ENCODE measurements around the gene NAT16.
A peak's percentile ranks its signal among the peaks of the same experiment; 100 is the strongest.
"Not testable (repeated sequence)": the region's sequence is repeated elsewhere in the genome, so short reads cannot be mapped to it uniquely, and the experiment has no call there.

The NAT16 gene

GRCh38 chr7:101201695-101202602, 21.9 kb upstream of the NAT16 start:
- DNase-seq: no peak

DNA sequence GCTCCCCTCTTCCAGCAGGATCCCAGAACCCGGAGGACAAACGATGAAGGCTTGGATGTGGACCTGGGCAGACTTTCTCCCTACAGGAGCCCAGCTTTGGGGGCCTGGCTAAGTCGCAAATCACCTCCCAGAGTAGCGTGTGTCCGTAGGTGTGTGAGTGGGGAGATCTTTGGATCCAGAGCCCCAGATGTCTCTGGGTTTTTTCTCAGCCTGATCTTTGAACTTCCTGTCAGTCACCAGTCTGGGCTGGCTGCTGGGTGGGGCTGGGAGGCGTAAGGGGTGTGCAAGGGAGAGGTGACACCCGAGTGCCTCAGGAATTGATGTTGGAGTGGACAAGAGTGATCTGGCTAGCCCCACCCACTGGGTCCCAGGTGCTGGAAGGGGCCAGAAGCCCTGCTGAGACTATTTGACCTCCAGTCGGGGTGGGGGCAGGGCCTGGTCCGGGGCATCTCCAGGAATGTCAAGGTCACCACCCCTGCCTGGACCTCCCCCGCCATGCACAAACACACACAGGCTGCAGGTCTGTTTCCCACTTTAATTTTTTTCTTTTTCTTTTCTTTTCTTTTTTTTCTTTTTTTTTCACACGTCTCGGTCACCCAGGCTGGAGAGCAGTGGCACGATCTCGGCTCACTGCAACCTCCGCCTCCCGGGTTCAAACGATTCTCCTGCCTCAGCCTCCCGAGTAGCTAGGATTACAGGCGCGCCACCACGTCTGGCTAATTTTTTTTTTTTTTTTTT, 20.9 kb upstream of the NAT16 start, which contains the start of gene MOGAT3:
TSS of gene MOGAT3 (minus strand) at position 175 of the 738 bp plus-strand sequence. CDS start 182 bp downstream, outside the sequence.
- DNase-seq: no peak

GRCh38 chr7:101200504-101200861, 20.4 kb upstream of the NAT16 start:
- DNase-seq: no peak

DNA sequence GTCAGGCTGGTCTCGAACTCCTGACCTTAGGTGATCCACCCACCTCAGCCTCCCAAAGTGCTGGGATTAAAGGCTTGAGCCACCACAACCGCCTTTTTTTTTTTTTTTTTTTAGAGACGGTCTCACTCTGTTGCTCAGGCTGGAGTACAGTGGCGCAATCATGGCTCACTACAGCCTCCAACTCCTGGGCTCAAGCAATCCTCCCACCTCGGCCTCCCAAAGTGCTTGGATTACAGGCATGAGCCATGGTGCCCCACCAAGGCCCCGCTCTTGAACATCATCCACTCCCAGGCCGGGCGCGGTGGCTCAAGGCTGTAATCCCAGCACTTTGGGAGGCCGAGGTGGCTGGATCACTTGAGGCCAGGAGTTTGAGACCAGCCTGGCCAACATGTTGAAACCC, 19.4 kb upstream of the NAT16 start:
- DNase-seq: not testable (repeated sequence)

DNA sequence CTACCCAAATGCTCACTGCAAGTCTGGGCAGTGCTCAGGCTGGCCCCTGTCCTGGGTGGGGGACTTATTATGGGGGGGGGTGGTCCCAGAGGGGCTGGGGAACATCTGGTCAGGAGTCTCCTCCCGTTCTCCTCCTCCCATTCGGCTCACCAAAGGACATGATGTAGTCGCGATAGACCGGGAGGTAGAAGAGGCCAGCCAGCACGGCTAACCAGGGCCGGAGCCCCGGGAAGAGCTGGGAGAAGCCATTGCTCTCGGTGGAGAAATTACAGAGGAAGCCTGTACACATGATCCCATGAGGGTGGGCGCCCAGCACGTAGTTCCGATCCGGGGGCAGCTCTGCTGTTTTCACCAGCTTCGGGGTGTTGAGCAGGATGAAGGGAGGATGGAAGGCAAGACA, 18.4 kb upstream of the NAT16 start:
- DNase-seq: no peak

GRCh38 chr7:101197991-101198390, 17.9 kb upstream of the NAT16 start:
- DNase-seq: no peak

- no peak for DNase-seq
Measured at GRCh38 chr7:101195884-101196283, 15.8 kb upstream of the NAT16 start.

DNA sequence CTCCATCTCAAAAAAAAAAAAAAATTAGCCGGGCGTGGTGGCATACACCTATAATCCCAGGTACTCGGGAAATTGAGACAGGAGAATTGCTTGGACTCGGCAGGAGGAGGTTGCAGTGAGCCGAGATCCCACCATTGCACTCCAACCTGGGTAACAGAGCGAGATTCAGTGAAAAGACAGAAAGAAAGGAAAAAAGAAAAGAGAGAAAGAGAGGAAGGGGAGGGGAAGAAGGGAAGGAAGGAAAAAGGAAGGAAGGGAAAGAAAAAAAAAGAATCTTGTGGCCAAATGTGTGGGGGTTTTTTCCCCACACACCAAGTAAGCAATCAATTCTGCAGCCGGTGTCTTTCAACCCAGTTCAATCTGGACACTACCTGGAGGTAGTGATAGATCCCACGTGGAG, 9.0 kb upstream of the NAT16 start:
- DNase-seq: no peak

DNA sequence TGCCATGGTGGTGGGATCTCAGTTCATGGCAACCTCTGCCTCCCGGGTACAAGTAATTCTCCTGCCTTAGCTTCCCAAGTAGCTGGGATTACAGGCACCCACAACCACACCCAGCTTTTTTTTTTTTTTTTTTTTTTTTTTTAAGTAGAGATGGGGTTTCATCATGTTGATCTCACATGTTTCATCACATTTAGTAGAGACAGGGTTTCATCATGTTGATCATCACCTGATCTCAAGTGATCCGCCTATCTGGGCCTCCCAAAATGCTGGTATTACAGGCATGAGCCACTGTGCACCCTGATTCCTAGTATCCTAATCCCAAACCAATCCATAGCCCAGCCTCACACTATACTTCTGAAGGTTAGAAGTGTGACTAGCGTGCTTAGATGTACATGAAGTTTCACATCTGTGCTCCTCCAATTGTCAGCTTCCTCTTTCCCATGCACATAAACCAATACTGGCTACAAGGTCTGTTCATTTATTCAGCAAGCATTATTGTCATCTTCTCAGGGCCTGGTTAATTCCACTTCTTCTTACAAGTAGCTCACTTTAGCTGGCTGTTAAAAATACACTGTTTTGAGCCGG, 6.8 kb upstream of the NAT16 start:
- no peak for DNase-seq

- DNase-seq: no peak
Measured at GRCh38 chr7:101186194-101186593, 6.1 kb upstream of the NAT16 start.

GRCh38 chr7:101185258-101185839, 5.3 kb upstream of the NAT16 start:
- peak in 1 of 14 donors; percentile 37 for DNase-seq

GRCh38 chr7:101179713-101180112, 380 bp downstream of the NAT16 start:
- DNase-seq: no peak

DNA sequence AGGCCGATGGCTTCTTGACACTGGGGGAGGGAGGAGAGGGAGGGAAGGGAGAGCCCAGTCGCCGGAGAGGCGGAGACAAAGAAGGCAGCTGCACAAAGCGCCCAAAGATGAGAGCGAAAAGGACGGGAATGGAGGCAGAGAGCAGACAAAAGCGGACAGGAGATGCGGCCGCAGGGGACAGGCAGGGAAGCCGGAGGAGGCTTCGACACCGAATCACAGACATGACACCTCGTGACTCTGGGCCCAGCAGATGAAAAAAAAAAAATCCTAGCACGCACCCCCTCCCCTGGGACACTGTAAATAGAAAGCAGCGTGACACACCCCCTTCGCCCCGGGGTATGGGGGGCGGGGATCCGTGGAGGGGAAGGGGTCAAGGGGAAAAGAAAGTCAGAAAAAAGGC, 976 bp downstream of the NAT16 start:
- no peak for DNase-seq

GRCh38 chr7:101177644-101178043, 2.4 kb downstream of the NAT16 start:
- no peak for DNase-seq

- DNase-seq: no peak
Measured at GRCh38 chr7:101175664-101176063, 4.4 kb downstream of the NAT16 start.

GRCh38 chr7:101174322-101174854, 5.7 kb downstream of the NAT16 start:
- no peak for DNase-seq

GRCh38 chr7:101173752-101174244, 6.3 kb downstream of the NAT16 start:
- no peak for DNase-seq

GRCh38 chr7:101172854-101173751, 7.0 kb downstream of the NAT16 start:
- DNase-seq: peak in 2 of 14 donors; percentile 2 to 17

DNA sequence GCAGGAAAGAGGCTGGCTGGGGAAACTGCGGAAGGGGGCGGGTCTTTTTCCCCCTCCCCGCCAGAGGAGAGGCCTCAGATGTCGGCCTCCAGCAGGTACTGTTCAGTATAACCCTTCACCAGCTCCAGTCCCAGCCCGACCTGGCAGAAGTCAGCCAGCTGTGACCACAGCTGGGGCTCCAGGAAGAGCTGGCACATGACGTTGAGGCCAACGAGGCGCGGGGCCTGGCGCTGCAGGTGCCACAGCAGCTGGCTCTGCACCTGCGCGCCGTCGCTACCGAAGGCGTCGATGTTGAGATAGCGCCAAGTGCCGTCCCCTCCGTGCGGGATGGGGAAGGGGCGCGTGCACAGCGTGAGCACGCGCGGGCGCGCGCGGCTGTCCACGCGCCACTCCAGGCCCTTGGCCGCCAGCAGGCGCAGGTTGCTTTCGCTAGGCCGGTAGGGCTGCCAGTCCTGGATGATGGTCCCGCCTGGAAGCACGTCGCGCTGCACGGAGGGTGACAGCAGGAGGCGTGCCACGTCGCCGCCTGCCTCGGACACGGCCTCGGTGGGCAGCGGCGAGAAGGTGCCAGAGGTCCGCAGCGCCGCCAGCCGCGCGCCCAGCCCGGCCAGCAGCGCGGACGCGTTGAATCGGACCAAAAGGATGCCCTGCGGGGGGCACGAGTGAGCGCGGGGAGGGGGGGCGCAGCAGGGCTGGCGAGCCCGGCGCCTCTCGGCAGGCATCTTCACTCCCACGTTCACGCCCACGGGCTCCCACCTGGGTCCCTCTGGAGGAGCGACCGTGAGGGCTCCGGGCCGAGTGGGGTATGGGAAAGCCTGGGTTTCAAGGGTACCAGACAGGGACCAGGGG, 7.9 kb downstream of the NAT16 start:
- DNase-seq: no peak

GRCh38 chr7:101171442-101171837, 8.7 kb downstream of the NAT16 start:
- no peak for DNase-seq
